Measurements from ENCODE around the gene METTL22.

Gene METTL22, protein sequence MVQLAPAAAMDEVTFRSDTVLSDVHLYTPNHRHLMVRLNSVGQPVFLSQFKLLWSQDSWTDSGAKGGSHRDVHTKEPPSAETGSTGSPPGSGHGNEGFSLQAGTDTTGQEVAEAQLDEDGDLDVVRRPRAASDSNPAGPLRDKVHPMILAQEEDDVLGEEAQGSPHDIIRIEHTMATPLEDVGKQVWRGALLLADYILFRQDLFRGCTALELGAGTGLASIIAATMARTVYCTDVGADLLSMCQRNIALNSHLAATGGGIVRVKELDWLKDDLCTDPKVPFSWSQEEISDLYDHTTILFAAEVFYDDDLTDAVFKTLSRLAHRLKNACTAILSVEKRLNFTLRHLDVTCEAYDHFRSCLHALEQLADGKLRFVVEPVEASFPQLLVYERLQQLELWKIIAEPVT

GRCh38 chr16:8621572-8622314 lies at the start of gene METTL22:
Gene METTL22, plus strand, starts transcription at chr16:8621698. Its CDS starts 3,968 bp downstream, at chr16:8625666.
- DNase-seq = peak; percentile 72

GRCh38 chr16:8572063-8572918 lies 49.2 kb upstream of the METTL22 start:
- no peak for DNase-seq

- DNase-seq = no peak
Measured at GRCh38 chr16:8572919-8573724, 48.4 kb upstream of the METTL22 start.

DNA sequence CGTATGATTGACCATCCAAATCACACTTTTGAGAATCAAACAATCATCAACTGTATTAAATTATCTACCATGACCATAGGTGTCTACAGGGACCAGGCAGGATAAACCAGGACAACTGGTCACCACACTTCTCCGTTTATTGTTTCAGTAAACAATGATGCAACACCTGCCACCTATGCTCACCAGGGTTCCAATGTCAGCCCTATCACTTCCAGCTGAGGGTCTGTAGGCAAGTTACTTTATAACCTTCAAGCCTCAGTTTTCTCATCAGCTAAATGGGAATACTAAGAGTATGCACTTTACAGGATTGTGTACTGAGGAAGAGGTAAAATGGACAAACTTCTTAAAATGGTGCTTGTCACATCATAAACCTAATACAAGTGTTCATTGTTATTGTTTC lies 46.1 kb upstream of the METTL22 start:
- no peak for DNase-seq

DNA sequence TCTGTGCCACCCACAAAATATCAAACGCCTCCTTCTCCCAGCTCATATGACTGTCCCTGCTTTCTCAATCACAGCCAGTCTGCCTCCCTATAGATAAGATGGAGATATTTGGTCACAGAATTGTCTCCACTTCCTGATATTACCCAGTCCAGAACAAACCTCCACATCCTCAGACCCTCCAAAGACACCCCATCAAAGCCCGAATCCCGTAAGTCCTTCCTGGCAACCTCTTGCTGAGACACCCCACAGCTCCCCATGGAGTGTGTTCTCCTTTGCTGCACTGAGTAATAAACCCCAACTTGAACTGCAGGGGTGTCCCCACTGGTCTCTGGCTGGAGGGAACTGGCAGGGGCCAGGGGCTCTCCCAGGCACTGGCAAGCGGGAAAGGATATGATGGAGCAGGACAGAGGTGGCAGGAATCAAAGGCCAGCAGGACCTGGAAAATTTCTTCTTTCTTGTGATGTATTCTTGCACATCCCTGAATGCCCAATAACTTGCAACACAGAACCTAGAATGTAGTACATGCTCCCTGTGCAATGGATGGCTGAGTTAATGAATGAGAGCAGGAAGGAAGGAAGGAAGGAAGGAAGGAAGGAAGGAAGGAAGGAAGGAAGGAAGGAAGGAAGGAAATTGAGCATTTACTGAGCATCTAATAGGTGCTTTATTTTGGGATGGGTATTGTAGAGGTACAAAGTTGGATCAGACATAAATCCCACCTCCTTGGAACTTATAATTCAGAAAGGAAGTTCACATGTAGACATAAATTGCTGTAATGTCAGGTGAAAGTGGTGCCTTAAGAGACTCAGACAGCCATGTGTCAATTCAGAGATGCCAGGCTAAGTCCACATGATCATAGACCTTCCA lies 45.1 kb upstream of the METTL22 start:
- DNase-seq = no peak

- DNase-seq = no peak
Measured at GRCh38 chr16:8577678-8578304, 43.7 kb upstream of the METTL22 start.

- no peak for DNase-seq
Measured at GRCh38 chr16:8579559-8579958, 41.9 kb upstream of the METTL22 start.

DNA sequence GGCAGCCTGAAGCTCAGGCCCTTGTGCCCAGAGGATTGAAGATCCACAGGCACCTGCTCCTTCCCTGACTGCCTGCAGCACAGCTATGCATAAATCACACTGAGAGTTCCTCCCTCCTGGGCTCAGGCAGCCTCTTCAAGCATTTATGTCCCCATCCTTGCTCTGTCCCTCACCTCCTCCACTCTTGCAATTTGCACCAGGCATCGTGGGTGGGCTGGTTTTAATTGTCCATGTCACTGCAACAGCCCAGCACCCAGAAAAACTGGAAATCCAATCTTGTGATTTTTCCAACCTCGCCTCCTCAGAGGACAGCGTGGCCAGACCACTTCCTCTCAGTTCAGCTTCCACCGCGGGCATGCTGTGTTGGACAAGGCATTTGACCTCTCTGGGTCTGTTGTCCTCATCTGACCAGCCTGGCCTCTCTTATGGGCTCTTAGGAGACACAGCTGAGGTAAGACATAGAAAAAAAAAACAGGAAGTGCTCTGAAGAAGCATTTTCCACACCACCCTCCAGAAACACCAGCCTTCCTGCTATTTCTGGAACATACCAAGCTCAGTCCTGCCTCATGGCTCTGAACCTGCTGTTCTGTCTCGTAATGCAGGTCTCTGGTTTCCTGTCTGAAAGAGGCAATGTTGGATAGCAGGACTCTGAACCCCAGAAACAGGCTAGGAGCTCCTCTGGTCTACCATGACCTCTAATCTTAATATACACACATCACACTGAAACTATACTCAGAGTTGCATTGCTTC lies 39.5 kb upstream of the METTL22 start:
- no peak for DNase-seq

- no peak for DNase-seq
Measured at GRCh38 chr16:8583199-8583598, 38.3 kb upstream of the METTL22 start.

DNA sequence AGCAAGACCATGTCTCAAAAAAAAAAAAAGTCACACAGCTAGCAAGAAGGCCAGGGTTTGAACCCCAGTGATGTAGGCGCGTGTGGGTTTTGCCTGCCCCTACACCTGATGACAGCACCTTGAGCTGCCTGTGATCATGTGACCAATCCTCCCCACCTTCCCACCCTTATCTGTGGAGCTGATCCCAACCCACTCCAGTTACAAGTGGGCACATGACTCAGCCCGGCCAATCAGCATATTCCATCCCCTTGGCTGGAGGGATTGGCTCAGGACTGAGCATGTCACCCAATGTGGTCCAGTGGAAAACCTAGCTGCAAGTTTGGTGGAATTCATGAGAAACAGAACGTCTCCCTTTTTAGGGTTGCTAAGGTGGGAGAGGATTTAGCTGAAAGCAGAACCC lies 37.8 kb upstream of the METTL22 start:
- DNase-seq = no peak

DNA sequence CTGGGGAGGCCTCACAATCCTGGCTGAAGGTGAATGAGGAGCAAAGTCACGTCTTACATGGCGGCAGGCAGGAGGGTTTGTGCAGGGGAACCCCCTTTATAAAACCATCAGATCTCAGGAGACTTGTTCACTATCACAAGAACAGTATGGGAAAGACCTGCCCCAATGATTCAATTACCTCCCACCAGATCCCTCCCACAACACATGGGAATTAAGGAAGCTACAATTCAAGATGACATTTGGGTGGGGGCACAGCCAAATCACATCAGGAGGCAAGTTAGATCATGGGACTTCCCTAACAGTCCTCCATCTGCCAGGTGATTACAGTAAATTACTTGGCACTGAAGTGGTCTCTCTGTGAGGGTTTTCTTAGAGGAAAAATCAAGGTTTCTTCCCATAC lies 36.5 kb upstream of the METTL22 start:
- no peak for DNase-seq

- DNase-seq = no peak
Measured at GRCh38 chr16:8585857-8586256, 35.6 kb upstream of the METTL22 start.

GRCh38 chr16:8587065-8587464 lies 34.4 kb upstream of the METTL22 start:
- no peak for DNase-seq

DNA sequence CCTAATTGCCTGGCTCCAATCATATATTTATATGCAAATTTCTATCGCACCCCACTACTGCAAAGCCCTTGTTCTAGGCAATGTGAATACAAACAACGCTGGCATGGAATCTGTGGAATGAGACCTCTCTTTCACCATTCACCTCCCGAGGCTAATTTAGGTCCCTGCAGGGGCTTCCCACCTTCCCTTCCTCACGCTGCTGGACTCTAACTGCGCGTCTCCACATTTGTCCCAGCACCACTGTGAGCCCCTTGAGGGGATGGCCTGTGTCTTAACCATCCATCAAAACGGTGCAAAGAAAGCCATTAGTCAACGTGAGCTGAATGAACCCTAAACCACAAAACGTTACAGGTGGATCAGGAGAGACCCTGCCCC lies 32.8 kb upstream of the METTL22 start:
- DNase-seq = no peak

- DNase-seq = no peak
Measured at GRCh38 chr16:8589057-8589899, 32.2 kb upstream of the METTL22 start.

DNA sequence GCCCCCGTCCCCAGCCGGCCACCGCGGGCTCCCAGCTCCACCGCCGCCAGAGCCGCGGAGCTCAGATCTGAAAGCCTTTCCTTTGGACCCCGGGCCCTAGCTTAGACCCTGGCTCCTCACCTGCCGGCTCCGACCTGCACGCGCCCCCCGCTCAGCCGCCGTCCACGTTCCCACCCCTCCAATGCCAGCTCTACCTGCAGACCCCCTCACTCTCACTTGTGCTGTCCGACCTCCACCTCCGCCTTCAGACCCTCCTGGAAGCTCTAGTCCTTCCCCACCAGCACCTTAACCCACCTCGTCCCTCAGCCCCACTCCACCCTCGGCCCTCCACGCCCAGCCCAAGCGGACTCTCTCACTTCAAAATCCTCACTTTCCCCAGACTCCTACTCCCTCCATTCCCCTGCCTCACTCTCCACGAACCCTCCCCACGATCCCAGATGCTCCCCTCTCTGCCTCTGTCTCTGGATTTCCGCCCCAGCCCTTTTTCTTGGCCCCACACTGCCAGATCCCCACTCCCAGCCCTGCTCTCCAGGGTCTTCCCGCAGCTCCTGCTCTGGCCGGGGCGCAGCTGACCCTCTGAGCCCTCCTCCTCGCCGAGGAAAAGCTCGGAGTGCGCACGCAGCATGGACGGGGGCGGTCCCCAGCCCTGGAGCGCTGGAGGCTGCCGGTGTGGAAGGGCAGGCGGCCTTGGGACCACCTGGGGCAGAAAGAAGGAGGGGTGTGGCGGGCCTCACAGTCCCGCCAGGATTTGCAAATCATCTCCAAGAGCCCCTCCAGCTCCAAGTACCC lies 31.4 kb upstream of the METTL22 start, which contains the start of gene TMEM114:
TMEM114 (minus strand) TSS at position 612 of the 789 bp plus-strand sequence. CDS start 673 bp downstream, outside the sequence.
- no peak for DNase-seq

DNA sequence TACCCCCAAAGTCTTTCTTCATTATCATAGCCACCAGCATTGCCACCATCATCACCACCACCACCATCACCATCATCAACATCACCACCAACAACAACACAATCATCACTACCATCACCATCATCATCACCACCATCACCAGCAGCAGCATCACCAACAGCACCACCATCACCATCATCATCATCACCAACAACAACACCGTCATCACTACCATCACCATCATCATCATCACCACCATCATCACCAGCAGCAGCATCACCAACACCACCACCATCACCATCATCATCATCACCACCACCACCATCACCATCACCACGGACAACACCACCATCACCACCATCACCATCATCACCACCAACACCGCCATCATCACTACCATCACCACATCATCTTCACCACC lies 30.7 kb upstream of the METTL22 start:
- no peak for DNase-seq

DNA sequence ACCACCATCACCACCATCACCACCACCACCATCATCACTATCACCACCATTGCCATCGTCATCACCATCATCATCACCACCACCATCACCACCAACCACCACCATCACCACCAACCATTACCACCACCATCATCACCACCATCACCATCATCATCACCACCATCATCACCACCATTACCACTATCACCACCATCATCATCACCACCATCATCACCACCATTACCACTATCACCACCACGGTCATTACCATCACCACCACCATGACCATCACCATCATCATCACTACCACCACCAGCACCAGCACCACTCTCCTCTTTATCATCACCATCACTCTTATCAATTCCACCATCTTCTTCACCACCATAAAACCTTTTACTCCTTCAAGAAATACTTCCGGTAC lies 30.0 kb upstream of the METTL22 start:
- DNase-seq = no peak
